Lower leg skin (tissue), 4 donors: ENCODE results near the gene MYH7B. TPM values are rescaled to one million over a fixed set of nuclear protein-coding genes. Genes with fewer than 3 reads are reported as not detected.

Experiments used
- DNase-seq, 2 donors: peaks; one replicate each; pipeline ENCODE4 v3.0.0-alpha.2; 2019; ENCODE audit warnings: low spot score in 2 of 2
- H3K4me3 ChIP-seq: fragments of 200-600 bp; sonication (generic); 2 replicates; pipeline ENCODE4 v1.5.1; 2017; ENCODE audit warnings: mild to moderate bottlenecking, low read depth; ENCODE audit not compliant: poor library complexity, severe bottlenecking
- CTCF ChIP-seq, 3 donors: fragments of 450-650 bp; IDR thresholded peaks; one replicate each; pipeline ENCODE4 v1.5.1; 2016; ENCODE audit warnings: antibody characterized with exemption in 3 of 3, mild to moderate bottlenecking in 3 of 3, moderate library complexity in 2 of 3
- POLR2A ChIP-seq, 2 donors: fragments of 450-650 bp; IDR thresholded peaks; one replicate each; pipeline ENCODE4 v1.6.1; 2016 to 2017; ENCODE audit warnings: antibody characterized with exemption in 2 of 2, mild to moderate bottlenecking in 1 of 2, moderate library complexity in 1 of 2
- WGBS, 2 donors: methylation state at CpG; one replicate each; pipeline ENCODE4 v1.1.5; 2018; 5-methylcytosine and 5-hydroxymethylcytosine counted together
- intact Hi-C: fragments of 100-400 bp; cut with DNase I; formaldehyde crosslinking; loops from one replicate; pipeline ENCODE4 v1.15.0; 2023; ENCODE audit warnings: low total_unique reads
- total RNA-seq, 4 donors: library from RNA; depleted of rRNA; stranded (reverse); fragments of >200 nt; gene quantifications; one replicate each; pipeline ENCODE4 v1.1.0, GENCODE V29; 2016

MYH7B gene
- total RNA-seq, 4 donors from 2014 or later, result 0.10 to 0.27 (median 0.18) TPM

- H3K4me3 ChIP-seq, result no peak overlapping the region
- no peak for DNase-seq
- intact Hi-C loops, result no loop called here
- TF ChIP-seq CTCF (IDR thresholded peaks at IDR 0.05), result no peak
- no peak for TF ChIP-seq POLR2A (IDR thresholded peaks at IDR 0.05)
- WGBS, 2 donors, result 82 to 92% methylated on average over 9 to 15 of the region's 15 CpGs
Observed at GRCh38 chr20:35001596-35002362, 46.1 kb downstream of the MYH7B start.

GRCh38 chr20:35002426-35003210 is 47.0 kb downstream of the MYH7B start:
- intact Hi-C loops, result no loop called here
- 90% methylated on average over 10 of the region's 10 CpGs for WGBS, 2 donors
- TF ChIP-seq POLR2A (IDR thresholded peaks at IDR 0.05), result no peak
- no peak for TF ChIP-seq CTCF (IDR thresholded peaks at IDR 0.05)
- no peak overlapping the region for H3K4me3 ChIP-seq
- no peak for DNase-seq

GRCh38 chr20:35003211-35004031 is 47.8 kb downstream of the MYH7B start:
- intact Hi-C loops, result no loop called here
- DNase-seq, result no peak
- 92 to 94% methylated on average over 22 to 23 of the region's 25 CpGs for WGBS, 2 donors
- TF ChIP-seq CTCF (IDR thresholded peaks at IDR 0.05), result no peak
- no peak overlapping the region for H3K4me3 ChIP-seq

GRCh38 chr20:35004051-35004725 is 48.5 kb downstream of the MYH7B start:
- 88 to 90% methylated on average over 18 of the region's 18 CpGs for WGBS, 2 donors
- no peak for DNase-seq
- H3K4me3 ChIP-seq, result no peak overlapping the region
- TF ChIP-seq CTCF (IDR thresholded peaks at IDR 0.05) (no peak), POLR2A (IDR thresholded peaks at IDR 0.05) (no peak)
- intact Hi-C loops, result no loop called here

GRCh38 chr20:35004749-35005462 is 49.2 kb downstream of the MYH7B start:
- TF ChIP-seq CTCF (IDR thresholded peaks at IDR 0.05), result no peak
- no peak for TF ChIP-seq POLR2A (IDR thresholded peaks at IDR 0.05)
- intact Hi-C loops, result no loop called here
- peak in 1 of 2 donors; percentile 69 for DNase-seq
- no peak overlapping the region for H3K4me3 ChIP-seq
- WGBS, 2 donors, result 93 to 95% methylated on average over 20 of the region's 20 CpGs
